H4 (cell line): ENCODE measurements around the gene NOL6. TPM values are rescaled to one million over a fixed set of nuclear protein-coding genes. Genes with fewer than 3 reads are reported as not detected.

Source experiments
- DNase-seq: peaks from one replicate; pipeline ENCODE4 v3.0.0-alpha.2; 2015; ENCODE audit warnings: low spot score
- total RNA-seq: library from RNA; depleted of rRNA; stranded (reverse); fragments of >200 nt; shearing (Covaris generic); gene quantifications from 2 replicates; pipeline ENCODE4 v1.2.3, GENCODE V29; 2014

Gene NOL6
- total RNA-seq, 1 experiment from 2014 or later, result 30.1 TPM

DNA sequence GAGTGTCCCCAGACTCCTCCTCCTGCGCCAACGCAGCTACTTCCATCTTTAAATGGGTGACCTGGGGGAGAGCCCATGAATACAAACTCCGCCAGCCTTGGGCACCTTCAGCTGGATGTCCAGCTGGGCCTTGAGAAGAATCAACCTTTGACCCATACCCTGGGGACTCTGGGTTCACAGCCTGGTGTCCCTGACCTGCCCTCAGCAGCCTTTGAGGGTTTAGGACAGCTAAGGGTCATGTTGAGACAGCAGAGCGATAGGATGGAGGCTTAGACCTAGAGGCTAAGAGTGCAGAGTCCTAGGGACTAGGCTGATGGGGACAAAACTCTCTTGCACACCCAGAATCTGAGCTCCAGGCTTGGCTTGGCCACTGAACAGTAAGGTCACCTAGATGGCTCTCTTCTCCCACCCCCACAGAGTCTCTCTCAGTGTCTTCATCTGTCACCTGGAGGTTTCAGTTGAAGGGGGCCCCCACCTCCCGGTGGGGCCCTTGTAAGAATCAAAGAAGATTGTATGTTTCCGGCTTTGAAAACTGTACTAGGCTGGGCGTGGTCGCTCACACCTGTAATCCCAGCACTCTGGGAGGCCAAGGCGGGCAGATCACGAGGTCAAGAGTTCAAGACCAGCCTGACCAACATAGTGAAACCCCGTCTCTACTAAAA is 19.6 kb downstream of the NOL6 start:
- DNase-seq, result no peak

DNA sequence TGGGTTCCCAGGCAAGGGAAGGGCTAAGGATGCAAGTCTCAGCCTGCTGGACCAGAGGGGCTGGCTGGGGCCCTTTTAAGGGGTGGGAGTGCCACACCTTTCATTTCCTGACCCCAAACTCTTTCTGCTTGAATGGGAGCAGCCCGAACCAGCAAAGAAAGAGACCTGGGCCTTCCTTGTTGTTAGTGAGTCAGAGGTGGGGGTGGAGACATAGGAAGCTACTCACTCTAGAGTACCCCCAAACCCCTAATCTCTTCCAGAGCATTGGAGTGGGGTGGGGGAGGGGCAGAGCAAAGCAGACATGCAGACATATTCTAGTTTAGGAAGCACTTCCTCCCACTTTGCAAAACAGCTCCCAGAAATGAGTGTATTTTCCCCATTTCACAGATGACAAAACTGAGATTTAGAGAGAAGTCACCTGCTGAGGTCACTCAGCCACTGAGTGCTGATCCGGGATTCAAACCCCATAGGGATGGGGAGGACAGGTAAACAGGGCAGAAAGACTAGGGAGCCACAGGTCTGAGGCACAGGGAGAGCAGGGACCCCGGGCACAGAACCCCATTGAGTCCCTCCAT is 20.4 kb downstream of the NOL6 start:
- no peak for DNase-seq

DNA sequence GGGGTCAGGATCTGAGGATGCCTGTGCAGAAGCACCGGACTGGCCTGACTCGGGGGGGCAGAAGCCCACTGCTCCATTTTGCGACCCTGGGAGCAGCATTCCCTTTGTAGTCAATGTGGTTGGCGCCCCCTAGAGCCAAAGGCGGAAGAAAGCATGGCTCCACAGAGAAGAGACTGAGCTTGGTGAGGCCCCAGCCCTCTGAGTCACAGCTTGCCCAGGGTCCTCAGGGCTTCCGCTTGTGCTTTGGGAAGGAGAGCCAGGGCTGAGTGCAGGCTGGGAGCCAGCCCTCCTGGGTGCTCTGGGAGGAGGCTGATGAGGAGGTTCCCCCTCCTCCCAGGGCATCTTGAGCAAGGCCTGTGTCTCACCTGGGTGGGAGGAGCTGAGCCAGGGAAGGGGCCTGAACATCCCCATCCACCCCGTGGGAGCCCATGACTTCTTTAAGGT is 20.9 kb downstream of the NOL6 start:
- DNase-seq, result peak; percentile 84

DNA sequence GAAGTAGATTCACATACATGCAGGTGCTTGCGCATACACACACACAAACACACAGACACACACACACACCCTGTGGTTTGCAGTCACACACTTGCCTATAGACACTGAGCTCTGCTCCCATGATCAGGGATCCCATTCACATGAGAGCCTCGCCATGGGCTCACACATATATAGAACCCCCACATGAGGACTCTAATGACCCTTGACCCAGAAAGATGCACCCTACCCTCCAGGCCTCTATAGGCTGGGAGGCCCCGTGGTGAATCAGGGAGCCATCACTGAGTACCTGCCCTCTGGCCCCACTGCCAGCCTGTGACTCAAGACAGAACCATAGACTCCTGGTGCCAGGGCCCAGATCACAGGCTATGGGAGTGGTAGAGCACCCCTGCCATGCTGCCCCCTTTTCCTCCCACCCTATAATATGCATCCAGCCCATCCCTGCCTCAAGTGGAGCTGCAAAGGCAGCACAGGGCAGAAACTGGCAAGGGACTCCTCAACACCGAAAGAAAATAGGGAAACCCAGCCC is 23.0 kb downstream of the NOL6 start:
- DNase-seq, result no peak

DNA sequence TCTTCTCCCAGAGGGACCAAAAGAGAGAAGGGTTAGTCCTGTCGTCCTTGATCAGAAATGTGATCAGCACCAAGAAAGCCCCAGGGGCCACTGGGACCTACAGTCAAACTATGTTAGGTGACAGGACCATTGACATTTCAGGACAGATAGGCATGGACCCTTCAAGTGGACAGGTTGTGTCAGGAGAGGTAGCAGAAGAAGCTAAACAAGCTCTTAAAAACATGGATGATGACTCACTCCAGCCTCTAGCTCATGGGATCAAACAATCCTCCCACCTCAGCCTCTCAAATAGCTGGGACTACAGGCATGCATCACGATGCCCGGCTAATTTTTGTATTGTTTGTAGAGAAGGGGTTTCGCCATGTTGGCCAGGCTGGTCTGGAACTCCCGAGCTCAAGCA is 24.0 kb downstream of the NOL6 start:
- DNase-seq, result no peak

DNA sequence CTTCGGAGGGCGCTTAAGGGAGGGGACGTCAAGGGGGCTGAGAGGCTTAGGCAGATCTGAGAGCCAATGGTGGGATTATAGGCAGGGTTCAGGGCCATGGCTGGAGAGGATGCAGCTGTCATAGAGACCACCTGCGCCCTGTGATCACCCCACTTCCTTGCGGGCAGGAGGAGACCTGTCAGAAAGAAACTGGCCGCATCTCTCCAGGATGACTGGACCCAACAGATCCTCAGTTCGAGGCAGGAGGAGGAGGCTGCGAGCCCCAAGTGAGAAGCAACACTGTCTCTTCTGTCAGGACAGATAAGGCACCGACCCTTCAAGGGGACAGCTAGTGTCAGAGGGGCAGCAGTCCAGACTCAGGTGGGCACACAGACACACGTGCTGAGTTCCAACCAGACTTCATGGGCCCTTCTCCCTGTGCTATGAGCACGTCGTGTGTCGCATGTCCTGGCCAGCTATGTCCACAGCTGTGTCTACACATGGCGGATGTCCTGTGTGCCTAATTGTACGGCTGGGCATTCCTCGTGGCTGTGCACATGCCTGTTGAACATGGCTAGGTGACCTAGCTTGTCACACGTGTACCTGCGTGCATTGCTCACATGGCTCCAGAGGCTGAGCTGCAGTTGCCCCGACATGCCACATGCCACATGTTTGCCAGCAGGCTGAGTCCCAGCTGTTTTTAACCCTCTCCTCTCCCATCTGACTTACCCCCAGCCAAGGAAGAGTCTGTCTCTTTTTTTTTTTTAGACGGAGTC is 25.7 kb downstream of the NOL6 start:
- DNase-seq, result no peak

DNA sequence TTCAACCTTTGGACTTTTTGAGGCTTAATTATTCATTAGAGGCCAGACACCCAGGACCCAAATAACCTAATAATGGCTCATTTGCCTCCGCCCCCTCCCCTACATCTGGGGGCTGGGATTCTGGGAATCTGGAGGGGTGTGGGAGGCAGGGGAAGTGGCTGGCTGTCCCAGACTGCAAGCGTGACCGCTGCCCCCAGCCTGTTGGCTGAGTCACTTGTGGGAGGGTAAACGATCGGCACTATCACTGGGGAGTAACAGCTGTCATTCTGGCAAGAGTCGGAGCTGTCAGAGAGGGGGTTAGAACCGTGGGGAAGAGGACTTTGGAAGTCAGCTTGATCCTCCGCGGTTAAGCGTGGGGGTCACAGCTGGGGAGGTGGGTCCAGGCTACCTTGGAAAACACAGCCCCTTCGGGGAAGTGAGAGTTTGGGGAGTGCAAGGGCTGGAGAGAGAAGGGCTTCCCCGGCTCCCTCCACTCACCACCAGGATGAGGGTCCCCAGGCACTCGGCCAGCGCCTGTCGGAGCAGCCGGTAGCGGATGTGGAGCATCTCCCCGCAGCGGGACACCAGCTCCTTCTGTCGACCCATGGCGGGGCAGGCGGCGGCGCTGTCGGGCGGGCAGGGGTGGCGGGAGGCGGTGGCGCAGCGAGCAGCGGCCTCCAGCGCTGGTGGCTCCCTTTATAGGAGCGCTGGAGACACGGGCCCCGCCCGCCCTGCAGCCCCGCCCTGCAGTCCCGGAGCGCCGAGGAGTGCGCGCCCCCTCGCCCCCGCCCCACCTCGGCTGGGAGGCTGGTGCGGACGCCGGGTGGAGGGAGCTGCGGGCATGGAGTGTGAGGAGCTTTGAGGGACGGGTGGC is 26.6 kb downstream of the NOL6 start, which contains the start of gene AQP3:
Gene AQP3, minus strand, starts transcription at position 648 of the 853 bp plus-strand sequence. Its CDS starts 63 bp downstream, at position 585.
- peak; percentile 69 for DNase-seq

DNA sequence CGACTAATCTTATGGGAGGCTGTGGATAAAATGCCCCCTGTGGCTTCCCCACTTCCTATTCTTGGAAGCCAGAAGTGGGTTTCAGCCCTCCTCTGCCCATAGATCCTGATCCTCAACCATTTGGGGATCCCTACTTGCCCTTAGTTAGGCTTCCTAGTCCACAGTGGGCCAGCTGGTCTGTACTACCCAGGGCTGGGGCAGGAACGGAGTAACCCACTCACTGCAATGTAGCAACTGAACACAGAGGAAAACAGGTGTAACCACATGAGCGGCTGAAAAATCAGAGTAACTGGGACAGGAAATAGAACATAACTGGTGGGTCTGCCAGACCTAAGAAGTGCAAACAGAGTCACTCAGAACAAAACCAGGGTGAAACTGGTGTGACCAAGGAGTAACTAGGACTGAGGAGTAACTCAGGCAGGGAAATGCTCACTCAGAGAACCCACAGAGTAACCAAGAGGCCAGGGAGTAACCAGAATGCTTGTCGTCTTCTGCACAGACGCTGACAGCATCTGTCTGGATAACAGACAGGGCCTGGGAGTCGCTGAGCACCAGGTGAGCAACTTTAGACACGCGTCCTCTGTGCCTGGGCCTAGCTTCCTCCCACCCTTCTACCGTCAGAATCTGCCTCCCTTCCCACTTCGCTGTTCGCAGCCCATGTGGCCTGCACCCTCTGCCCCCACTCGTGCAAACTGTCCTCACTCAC is 27.3 kb downstream of the NOL6 start:
- DNase-seq, result no peak

DNA sequence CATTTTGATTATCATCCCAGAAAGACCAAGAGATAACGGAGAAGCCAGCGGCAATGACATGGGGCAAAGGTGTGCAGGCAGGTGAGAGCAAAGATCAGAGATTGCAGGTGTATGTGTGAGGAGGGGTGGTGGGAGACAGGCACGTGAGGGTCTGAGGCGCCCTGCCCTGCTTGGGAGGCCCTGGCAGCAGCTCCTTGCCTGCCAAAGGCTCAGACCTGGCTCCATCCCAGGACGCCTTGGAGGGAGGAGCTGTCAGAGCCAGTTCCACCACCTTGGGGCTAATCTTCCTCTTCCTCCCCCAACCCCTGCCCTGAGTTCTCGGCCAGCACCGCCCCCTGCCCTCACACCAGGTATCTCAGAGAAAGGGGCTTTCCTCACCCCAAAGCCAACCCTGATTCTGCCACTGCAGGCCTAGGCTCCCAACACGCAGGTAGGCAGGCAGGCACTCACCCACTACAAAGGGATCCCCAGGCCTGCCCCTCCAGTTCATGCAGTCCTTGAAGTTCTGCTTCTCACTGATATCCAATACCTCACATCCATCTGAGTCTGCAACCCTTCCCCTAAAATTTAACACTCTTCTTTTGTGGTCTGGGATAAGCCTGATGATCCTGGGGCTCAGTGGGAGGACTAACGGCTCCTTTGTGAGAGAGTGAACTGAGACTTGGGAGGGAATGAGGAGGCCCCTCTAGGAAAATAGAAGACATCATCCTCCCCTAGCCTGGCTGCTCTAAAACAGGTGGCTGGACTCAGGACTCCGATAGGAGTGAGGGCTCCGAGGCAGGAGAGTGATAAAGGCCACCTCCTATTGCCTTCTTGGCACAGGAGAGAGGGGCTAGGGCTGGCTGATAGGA is 28.1 kb downstream of the NOL6 start:
- DNase-seq, result no peak

DNA sequence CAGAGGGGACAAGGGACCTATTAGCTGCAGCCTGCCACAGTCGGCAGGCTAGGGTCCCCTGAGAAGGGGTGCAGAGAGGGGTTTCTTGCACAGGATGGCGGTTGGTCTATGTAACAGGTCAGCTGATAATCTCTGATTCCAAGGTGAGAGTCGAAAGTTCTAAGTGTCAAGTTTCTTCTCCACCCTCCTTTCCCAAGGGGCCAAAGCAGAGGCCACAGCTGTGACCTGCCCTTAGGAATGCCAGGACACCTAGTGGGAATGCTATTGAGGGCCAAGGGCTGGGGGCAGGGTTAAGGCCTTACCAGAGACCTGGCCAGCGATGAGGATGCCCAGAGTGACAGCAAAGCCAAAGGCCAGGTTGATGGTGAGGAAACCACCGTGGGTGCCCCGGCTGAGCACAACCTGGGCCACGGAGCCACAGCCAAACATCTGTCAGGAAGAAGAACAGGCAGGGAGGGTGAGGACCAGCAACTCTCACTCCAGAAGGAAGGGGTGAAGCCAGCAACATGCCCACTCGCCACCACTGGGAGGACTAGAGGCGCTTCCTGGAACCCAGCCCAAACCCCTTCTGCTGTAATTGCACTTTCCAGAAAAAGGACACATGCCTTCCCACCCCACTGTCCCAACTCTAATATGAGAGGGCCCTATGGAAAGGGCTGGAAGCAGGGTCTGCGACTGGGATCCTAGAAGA is 30.1 kb downstream of the NOL6 start:
- no peak for DNase-seq

DNA sequence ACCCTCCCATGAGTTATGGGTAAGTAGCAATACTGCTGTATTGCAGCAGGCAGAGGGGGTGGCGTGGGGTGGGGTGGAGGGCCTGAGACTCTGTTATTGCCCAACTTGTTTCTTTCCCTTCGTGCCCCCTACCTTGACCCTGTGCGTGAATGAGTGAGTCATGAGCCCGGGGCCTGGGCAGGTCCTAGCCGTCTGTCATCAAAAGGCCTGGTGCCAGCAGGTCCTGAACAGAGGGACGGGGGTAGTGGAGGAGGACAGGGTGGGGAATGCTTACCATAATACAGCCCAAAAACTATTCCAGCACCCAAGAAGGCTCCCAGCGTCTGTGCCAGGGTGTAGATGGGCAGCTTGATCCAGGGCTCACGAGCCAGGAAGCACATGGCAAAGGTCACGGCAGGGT is 30.7 kb downstream of the NOL6 start:
- no peak for DNase-seq

DNA sequence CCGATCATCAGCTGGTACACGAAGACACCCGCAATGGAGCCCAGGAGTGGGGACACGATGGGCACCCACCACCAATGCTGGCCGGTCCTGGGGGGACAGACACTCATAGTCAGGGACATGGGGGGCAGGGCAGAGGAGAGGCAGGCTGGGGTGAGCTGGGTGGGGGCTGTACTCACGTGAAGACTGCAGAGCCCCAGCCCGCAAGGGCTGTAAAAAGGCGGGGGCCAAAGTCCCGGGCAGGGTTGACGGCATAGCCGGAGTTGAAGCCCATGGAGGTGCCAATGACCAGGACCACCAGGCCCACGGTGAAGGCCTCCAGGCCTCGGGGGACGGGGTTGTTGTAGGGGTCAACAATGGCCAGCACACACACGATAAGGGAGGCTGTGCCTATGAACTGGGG is 31.6 kb downstream of the NOL6 start:
- no peak for DNase-seq

DNA sequence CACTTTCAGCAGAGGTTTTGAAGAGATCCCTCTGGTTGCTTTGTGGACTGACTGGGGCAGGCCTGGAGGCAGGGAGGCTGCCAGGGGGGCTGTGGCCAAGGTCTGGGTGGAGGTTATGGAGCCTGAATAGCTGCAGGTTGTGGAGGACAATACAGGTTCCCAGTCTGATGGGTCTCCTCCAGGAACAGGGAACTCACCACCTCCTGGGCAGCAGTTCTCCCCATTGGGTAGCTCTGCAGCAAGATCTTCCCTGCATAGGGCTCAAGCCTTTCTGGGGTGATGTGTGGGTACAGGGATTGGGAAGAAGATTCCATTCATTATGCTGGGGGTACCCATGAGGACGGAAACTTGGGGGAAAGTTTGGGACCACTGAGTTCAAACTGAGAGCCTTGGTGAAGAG is 33.1 kb downstream of the NOL6 start:
- DNase-seq, result no peak

DNA sequence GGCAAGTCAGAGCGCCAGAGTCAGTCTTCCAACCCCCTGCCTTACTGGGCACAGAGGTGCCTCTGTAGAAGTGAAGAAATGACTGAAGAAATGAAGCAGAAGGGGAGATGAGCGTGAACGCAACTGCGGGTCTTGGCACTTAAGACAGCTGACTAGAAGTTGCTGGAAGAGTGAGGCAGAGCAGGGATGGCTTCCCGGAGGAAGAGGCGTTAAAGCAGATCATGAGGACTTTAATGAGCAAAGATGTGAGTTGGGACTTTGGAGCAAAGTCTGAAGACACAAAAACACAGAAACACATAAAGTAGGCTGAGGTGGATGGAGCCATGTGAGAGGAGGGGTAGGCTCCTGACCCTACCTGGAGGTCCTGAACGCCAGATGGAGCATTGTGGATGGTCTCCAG is 33.5 kb downstream of the NOL6 start:
- no peak for DNase-seq

DNA sequence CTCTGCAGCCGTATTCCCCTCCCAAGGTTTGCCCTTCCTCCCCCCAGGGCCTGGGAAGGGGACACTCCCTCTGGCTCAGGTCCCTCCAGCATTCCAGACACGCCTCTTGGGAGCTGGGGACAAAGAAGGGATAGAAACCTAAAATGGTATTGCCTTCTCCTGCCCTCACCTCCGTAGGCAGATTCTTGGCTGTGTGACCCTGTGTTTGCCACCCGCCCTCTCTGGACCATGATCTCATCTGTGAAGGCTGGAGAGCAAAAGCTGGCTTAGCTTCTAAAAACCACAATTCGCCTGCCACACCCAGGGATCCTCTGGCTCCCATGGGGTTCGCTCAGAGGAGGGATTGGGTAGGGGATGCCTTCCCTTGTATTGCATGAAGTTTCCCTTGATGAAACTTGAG is 34.0 kb downstream of the NOL6 start:
- DNase-seq, result no peak

DNA sequence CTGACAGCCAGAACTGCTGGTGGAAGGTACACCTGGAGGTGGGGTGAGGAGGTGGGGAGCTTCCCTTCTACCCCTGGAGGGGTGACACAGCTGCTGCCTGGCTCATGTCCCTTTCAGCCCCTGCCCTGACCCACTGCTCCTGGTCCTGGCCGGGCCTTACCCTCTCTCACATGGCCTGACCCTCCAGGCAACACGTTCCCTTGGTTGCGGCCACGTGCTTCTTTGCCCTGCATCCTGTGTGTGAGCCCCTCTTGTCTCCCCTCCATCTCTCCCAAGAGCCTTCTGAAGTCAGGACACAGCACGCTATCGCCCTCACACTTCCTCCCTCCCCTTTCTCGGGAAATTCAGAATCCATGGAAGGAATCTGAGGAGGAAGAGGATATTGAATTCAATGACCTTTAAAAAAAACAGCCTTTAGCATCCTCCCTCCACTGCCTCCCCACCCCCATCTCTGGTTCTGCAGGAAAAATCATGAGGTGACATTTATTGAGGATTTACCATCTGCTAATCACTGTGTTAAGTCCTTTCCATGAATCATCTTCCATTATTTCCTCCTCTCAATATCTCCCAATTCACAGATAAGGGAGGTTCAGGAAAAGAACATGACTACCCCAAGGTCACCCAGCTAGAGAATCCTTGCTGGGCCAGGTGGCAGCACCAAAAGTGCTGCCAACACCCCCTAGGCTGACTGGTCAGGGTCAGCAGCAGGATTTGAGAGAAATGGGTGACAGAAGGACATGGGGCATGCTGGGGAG is 34.6 kb downstream of the NOL6 start:
- no peak for DNase-seq

DNA sequence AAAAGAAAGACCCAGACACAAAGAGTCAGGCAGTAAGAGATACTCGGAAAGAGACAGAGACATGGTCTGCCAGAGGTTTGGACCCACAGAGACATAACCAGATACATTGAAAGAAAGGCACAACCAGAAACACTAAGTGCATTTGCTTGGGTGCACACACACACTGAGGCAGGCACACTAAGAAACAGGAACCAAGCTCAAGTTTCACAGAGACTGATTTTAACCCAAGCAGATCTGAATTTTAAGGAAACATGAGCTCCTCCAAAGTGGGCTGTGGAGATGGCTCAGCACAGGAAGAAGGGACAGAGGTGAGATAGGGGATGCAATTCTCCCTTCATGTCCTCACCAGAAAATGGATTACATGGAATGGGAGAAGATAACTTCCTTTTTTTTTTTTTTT is 35.8 kb downstream of the NOL6 start:
- no peak for DNase-seq

DNA sequence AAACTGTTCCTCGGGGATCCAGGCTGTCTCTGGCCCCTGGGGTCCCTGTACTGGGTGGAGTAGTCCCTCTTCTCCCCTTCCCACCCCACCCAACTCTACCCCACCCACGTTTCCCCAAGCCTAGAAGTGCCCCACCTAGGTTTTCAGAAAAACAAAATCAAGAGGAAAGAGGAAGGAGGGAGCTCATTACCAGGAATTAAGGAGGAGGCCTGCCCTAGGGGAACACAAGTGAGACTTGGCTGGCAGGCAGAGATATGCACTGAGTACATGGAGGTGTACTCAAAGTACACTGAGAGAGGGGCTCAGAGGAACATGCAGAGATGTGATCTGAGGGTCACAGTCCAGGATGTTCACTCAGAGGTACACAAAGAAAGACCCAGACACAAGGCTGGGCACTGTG is 36.5 kb downstream of the NOL6 start:
- DNase-seq, result no peak

DNA sequence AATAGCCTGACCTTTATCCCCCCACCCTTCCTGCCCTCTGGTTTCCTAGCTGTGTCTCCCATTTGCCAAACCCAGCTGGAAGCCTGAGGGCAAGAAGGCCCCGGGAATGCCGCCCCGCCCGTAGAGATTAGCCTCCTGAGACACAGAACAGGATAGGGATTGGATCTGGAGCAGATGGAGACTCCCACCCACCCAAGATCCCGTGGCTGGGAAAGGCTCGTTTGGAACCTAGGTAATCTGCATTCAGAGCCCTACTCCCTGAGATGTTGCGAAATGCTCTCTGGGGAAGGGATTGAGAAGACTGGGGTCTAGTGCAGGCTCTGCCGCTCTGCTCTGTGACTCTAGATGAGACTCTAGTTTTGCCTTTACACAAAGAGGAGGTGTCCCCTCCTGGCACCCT is 37.3 kb downstream of the NOL6 start:
- no peak for DNase-seq
